Thoracic aorta (tissue), 2 donors: Measurements from ENCODE around the gene PLCB1. TPM values are rescaled to one million over a fixed set of nuclear protein-coding genes. Genes with fewer than 3 reads are reported as not detected.

Experiments
- ATAC-seq: fragments of 150-250 bp; one replicate; pipeline ENCODE4 v1.8.0; 2017; ENCODE audit warnings: low read depth; ENCODE audit not compliant: insufficient number of reproducible peaks, low FRiP score
- DNase-seq: peaks from one replicate; pipeline ENCODE4 v3.0.0-alpha.2; 2020; ENCODE audit warnings: low spot score
- H3K27ac ChIP-seq, 2 donors: fragments of 200-600 bp; sonication (generic); 1 replicate in 1 of 2; 2 replicates in 1 of 2; pipeline ENCODE4 v1.5.1; 2016; ENCODE audit warnings: mild to moderate bottlenecking in 2 of 2, moderate library complexity in 2 of 2
- H3K27me3 ChIP-seq: fragments of 200-600 bp; sonication (generic); replicated peaks from 2 replicates; pipeline ENCODE4 v1.6.0; 2016; ENCODE audit warnings: mild to moderate bottlenecking; ENCODE audit not compliant: insufficient read depth
- H3K36me3 ChIP-seq: fragments of 200-600 bp; sonication (generic); one replicate; pipeline ENCODE4 v1.5.1; 2016
- H3K4me1 ChIP-seq, 2 donors: fragments of 200-600 bp; sonication (generic); 1 replicate in 1 of 2; 2 replicates in 1 of 2; pipeline versions ENCODE4 v1.5.1 to v1.6.0; 2016; ENCODE audit warnings: low read depth in 2 of 2, mild to moderate bottlenecking in 1 of 2; ENCODE audit not compliant: control insufficient read depth in 1 of 2
- H3K4me3 ChIP-seq: fragments of 200-600 bp; sonication (generic); 2 replicates; pipeline ENCODE4 v1.5.1; 2016; ENCODE audit warnings: mild to moderate bottlenecking
- H3K9me3 ChIP-seq: fragments of 200-600 bp; sonication (generic); 2 replicates; pipeline ENCODE4 v1.5.1; 2016
- CTCF ChIP-seq: fragments of 200-600 bp; sonication (generic); IDR thresholded peaks from one replicate; pipeline ENCODE4 v1.5.1; 2019; ENCODE audit warnings: antibody characterized with exemption
- total RNA-seq, 2 donors: library from RNA; depleted of rRNA; stranded (reverse); fragments of >200 nt; gene quantifications; one replicate each; pipeline versions ENCODE4 v1.1.0 to v1.2.3, GENCODE V29; 2016

PLCB1 gene
- total RNA-seq, 2 donors from 2014 or later, result 10.8 to 16.3 TPM

- no peak for TF ChIP-seq CTCF
- Histone ChIP-seq H3K4me3 (no peak overlapping the region), H3K4me1 (no peaks in the 10 kb centered on the region), H3K27me3 (no peaks in the 10 kb centered on the region), H3K36me3 (no peaks in the 10 kb centered on the region), H3K27ac (no peak overlapping the region), H3K9me3 (no peaks in the 10 kb centered on the region)
- ATAC-seq (no peak), DNase-seq (no peak)
Measured at GRCh38 chr20:8398263-8399051, 266.4 kb downstream of the PLCB1 start.

GRCh38 chr20:8399947-8400346 is 267.9 kb downstream of the PLCB1 start:
- TF ChIP-seq CTCF, result no peak
- DNase-seq (no peak), ATAC-seq (no peak)
- Histone ChIP-seq H3K9me3 (no peaks in the 10 kb centered on the region), H3K27ac (no peak overlapping the region), H3K4me3 (no peak overlapping the region), H3K4me1 (no peaks in the 10 kb centered on the region), H3K36me3 (no peaks in the 10 kb centered on the region), H3K27me3 (no peaks in the 10 kb centered on the region)

GRCh38 chr20:8400486-8400885 is 268.4 kb downstream of the PLCB1 start:
- ATAC-seq (no peak), DNase-seq (no peak)
- Histone ChIP-seq H3K4me1 (no peaks in the 10 kb centered on the region), H3K27ac (no peak overlapping the region), H3K9me3 (no peaks in the 10 kb centered on the region), H3K4me3 (no peak overlapping the region), H3K36me3 (no peaks in the 10 kb centered on the region), H3K27me3 (no peaks in the 10 kb centered on the region)
- TF ChIP-seq CTCF, result no peak

- Histone ChIP-seq H3K27ac (no peak overlapping the region), H3K36me3 (no peaks in the 10 kb centered on the region), H3K4me1 (no peaks in the 10 kb centered on the region), H3K9me3 (no peaks in the 10 kb centered on the region), H3K27me3 (no peaks in the 10 kb centered on the region), H3K4me3 (no peak overlapping the region)
- DNase-seq (no peak), ATAC-seq (no peak)
- TF ChIP-seq CTCF, result no peak
Measured at GRCh38 chr20:8401556-8401955, 269.5 kb downstream of the PLCB1 start.

- DNase-seq (no peak), ATAC-seq (no peak)
- H3K4me1 ChIP-seq, result no peaks in the 10 kb centered on the region
- H3K9me3 ChIP-seq, result no peaks in the 10 kb centered on the region
- no peak for TF ChIP-seq CTCF
- H3K27me3 ChIP-seq, result no peaks in the 10 kb centered on the region
- no peak overlapping the region for H3K4me3 ChIP-seq
- H3K27ac ChIP-seq, result no peak overlapping the region
- no peaks in the 10 kb centered on the region for H3K36me3 ChIP-seq
Measured at GRCh38 chr20:8402798-8403197, 270.7 kb downstream of the PLCB1 start.
